ENCODE measurements around the gene CASQ1. TPM values are rescaled to one million over a fixed set of nuclear protein-coding genes. Genes with fewer than 3 reads are reported as not detected.

Gene CASQ1
- total and polyA plus RNA-seq, 9 of the 15 experiments (the other 6 are each of a cell fraction or from before 2014, with no cell fraction given) = not detected

- BruUV-seq (replicated peaks) = no TSS peak
- Histone ChIP-seq H3K9me3 (replicated peaks; ENCODE audit: control insufficient read depth, insufficient read depth, low read depth, low read length) (no peaks in the 10 kb centered on the region), H3K36me3 (ENCODE audit: control insufficient read depth, insufficient read depth, low read length) (peaks cover 44% of the 10 kb centered on the region; the same call in 2 of the 3 replicates), H3K4me2 (ENCODE audit: insufficient read depth, low read length) (peak overlapping the region; percentile 92), H3K27ac (ENCODE audit: extremely low read depth, low read depth, low read length) (no peak overlapping the region; the same call in 2 of the 3 replicates), H3K4me1 (replicated peaks in 1 of 2; ENCODE audit: control insufficient read depth in 2 of 2, insufficient read depth in 2 of 2, low read length in 2 of 2) (peaks cover 25 to 30% of the 10 kb centered on the region in 2 experiments), H3K4me3 (peak overlapping the region; percentile 94; the same call in 1 of the 2 replicates), H3K27me3 (ENCODE audit: control insufficient read depth in 2 of 2, insufficient read depth in 2 of 2, low read length in 2 of 2) (no peaks in the 10 kb centered on the region), H3K9me1 (ENCODE audit: control insufficient read depth, insufficient read depth, low read length) (no peaks in the 10 kb centered on the region), H2AFZ (ENCODE audit: low read depth, low read length) (no peak overlapping the region), H4K20me1 (replicated peaks; ENCODE audit: control insufficient read depth, insufficient read depth, low read length) (peaks cover 3% of the 10 kb centered on the region; the same call in 1 of the 2 replicates), H3K79me2 (ENCODE audit: control insufficient read depth, insufficient read depth, low read length) (peaks cover 16% of the 10 kb centered on the region), H3K9ac (ENCODE audit: insufficient read depth in 1 of 2, low read depth in 2 of 2, low read length in 2 of 2) (peak overlapping the region; percentile 94 to 99; a peak in 3 of 4 replicates)
- intact Hi-C loops (cut with micrococcal nuclease) = no loop called here
- WGBS (ENCODE audit: insufficient coverage, low coverage, missing lambda C conversion rate) = 63% methylated on average over 9 of the region's 9 CpGs
- DNase-seq (ENCODE audit: extremely low read depth in 1 of 4, low spot score in 3 of 4) (peak in 2 of 4 experiments; percentile 35 to 43), FAIRE-seq (peak; percentile 77), ATAC-seq (no peak)
- in situ Hi-C loops (cut with MboI) = no loop called here
- POLR2A ChIA-PET = interaction anchor here (0.5 to 1.2 kb wide), 2 partner anchors 9 to 11 kb away, joined by 3 read pairs; no protein-coding TSS in a partner anchor
- CTCF ChIA-PET (ENCODE audit: low intra/inter-chr PET ratio) = interaction anchor here (1.1 kb wide), 1 partner anchor 85 kb away, joined by 3 read pairs; no protein-coding TSS in a partner anchor
- TF ChIP-seq SUPT5H (IDR thresholded peaks at IDR 0.05) (peak; percentile 31), CSDE1 (IDR thresholded peaks at IDR 0.05) (0 out of 4 replicates have a peak, but pooled peaks of 1 of the 2 experiments have one; percentile 66), EHMT2 (IDR thresholded peaks at IDR 0.05) (0 out of 2 replicates have a peak, but pooled peaks have one; percentile 13), SPI1 (IDR thresholded peaks at IDR 0.05; ENCODE audit: borderline replicate concordance, low read depth, low read length) (0 out of 2 replicates have a peak, but pooled peaks have one; percentile 7), USF2 (CRISPR knock-in tag; IDR thresholded peaks at IDR 0.05) (no peak), IRF9 (tag; IDR thresholded peaks at IDR 0.05) (no peak), SMAD1 (IDR thresholded peaks at IDR 0.05; ENCODE audit: low read depth, low read length, partially characterized antibody) (no peak), HINFP (tag; conservative IDR thresholded peaks at IDR 0.05; ENCODE audit: low read depth) (no peak), ZNF740 (CRISPR knock-in tag; IDR thresholded peaks at IDR 0.05) (0 out of 2 replicates have a peak, but pooled peaks have one; percentile 0), ZNF740 (tag; IDR thresholded peaks at IDR 0.05) (no peak), JUND (IDR thresholded peaks at IDR 0.05; ENCODE audit: borderline replicate concordance, low read depth, low read length) (no peak), JUND (tag; IDR thresholded peaks at IDR 0.05; ENCODE audit: borderline replicate concordance, low read depth, low read length) (no peak), PRPF4 (IDR thresholded peaks at IDR 0.05; ENCODE audit: insufficient read depth, low read depth, low read length, poor library complexity, severe bottlenecking) (no peak), CREB1 (IDR thresholded peaks at IDR 0.05) (no peak), CREB1 (CRISPR knock-in tag; IDR thresholded peaks at IDR 0.05) (no peak), PML (IDR thresholded peaks at IDR 0.05; ENCODE audit: low read length) (no peak), POLR2G (IDR thresholded peaks at IDR 0.05; ENCODE audit: low read depth, low read length) (no peak), ZC3H11A (IDR thresholded peaks at IDR 0.05; ENCODE audit: low read depth, low read length) (no peak), ZNF408 (CRISPR knock-in tag; IDR thresholded peaks at IDR 0.05; ENCODE audit: low read depth) (no peak)
Observed at GRCh38 chr1:160206421-160207117, 16.2 kb downstream of the CASQ1 start.

Measured in K562 (cell line).